Measurements from ENCODE around the gene NRDE2. TPM values are rescaled to one million over a fixed set of nuclear protein-coding genes. Genes with fewer than 3 reads are reported as not detected.

The NRDE2 gene
- total RNA-seq (2021) = 12.1 to 13.5 TPM (median 12.2 TPM) in 3 replicates
- percentile 64 among the genes with signal in this experiment for Bru-seq, nascent RNA
- long read RNA-seq, experiment 1, full-length matches to known transcripts = 20 of 35 reads
- long read RNA-seq, experiment 1, partial matches to known transcripts = 7 of 35 reads
- long read RNA-seq, experiment 1, other reads (novel, unspliced or antisense) = 8 of 35 reads
- long read RNA-seq, experiment 2, partial matches to known transcripts = 1 of 7 reads
- long read RNA-seq, experiment 2, other reads (novel, unspliced or antisense) = 5 of 7 reads
- long read RNA-seq, experiment 3, full-length matches to known transcripts = 1 of 6 reads
- long read RNA-seq, experiment 3, partial matches to known transcripts = 5 of 6 reads
- long read RNA-seq, experiment 3, other reads (novel, unspliced or antisense) = 0 of 6 reads

GRCh38 chr14:90331497-90332270, at the start of gene NRDE2:
Gene NRDE2, minus strand, starts transcription at chr14:90331941. Its CDS starts 37 bp downstream, at chr14:90331904.
- peak within 1 kb of the TSS; percentile 76 for H3K4me3 Mint-ChIP-seq
- H3K27ac Mint-ChIP-seq = peak within 1 kb of the TSS; percentile 95
- H3K36me3 Mint-ChIP-seq = no peaks in the 10 kb centered on the region
- CTCF ChIA-PET = no interaction called here
- peak; percentile 100 for ATAC-seq
- POLR2A ChIA-PET = no interaction called here
- H3K27me3 Mint-ChIP-seq (ENCODE audit: low read depth) = peaks cover 31% of the 10 kb centered on the region
- TF ChIP-seq NFYB (CRISPR knock-in tag; conservative IDR thresholded peaks at IDR 0.05; ENCODE audit: low read depth) = no peak
- no peak for TF ChIP-seq CREM (CRISPR knock-in tag; IDR thresholded peaks at IDR 0.05)
- no peak for TF ChIP-seq NR2C2 (CRISPR knock-in tag; IDR thresholded peaks at IDR 0.05)
- TF ChIP-seq FOXK1 (CRISPR knock-in tag; IDR thresholded peaks at IDR 0.05) = 0 out of 2 replicates have a peak, but pooled peaks have one; percentile 54
- no peak for TF ChIP-seq FOXP4 (CRISPR knock-in tag; IDR thresholded peaks at IDR 0.05)
- peak; percentile 37; the same call in 1 of the 2 replicates for TF ChIP-seq ETV6 (CRISPR knock-in tag; IDR thresholded peaks at IDR 0.05)
- peak; percentile 18; the same call in 1 of the 2 replicates for TF ChIP-seq ARID4B (CRISPR knock-in tag; IDR thresholded peaks at IDR 0.05; ENCODE audit: borderline replicate concordance)
- TF ChIP-seq ZBTB21 (CRISPR knock-in tag; IDR thresholded peaks at IDR 0.05; ENCODE audit: borderline replicate concordance) = no peak
- peak; percentile 95; the same call in 1 of the 2 replicates for TF ChIP-seq ZNF532 (CRISPR knock-in tag; IDR thresholded peaks at IDR 0.05; ENCODE audit: borderline replicate concordance)
- no peaks in the 10 kb centered on the region for H3K9me3 Mint-ChIP-seq
- H3K4me1 Mint-ChIP-seq = peaks cover 7% of the 10 kb centered on the region
- DNase-seq (ENCODE audit: low spot score) = peak; percentile 100
